ENCODE results near the gene PPY.
"Not testable (repeated sequence)": the region's sequence is repeated elsewhere in the genome, so short reads cannot be mapped to it uniquely, and the experiment has no call there.

Gene PPY

GRCh38 chr17:43901861-43902589 is 40.3 kb downstream of the PPY start:
- DNase-seq: no peak

DNA sequence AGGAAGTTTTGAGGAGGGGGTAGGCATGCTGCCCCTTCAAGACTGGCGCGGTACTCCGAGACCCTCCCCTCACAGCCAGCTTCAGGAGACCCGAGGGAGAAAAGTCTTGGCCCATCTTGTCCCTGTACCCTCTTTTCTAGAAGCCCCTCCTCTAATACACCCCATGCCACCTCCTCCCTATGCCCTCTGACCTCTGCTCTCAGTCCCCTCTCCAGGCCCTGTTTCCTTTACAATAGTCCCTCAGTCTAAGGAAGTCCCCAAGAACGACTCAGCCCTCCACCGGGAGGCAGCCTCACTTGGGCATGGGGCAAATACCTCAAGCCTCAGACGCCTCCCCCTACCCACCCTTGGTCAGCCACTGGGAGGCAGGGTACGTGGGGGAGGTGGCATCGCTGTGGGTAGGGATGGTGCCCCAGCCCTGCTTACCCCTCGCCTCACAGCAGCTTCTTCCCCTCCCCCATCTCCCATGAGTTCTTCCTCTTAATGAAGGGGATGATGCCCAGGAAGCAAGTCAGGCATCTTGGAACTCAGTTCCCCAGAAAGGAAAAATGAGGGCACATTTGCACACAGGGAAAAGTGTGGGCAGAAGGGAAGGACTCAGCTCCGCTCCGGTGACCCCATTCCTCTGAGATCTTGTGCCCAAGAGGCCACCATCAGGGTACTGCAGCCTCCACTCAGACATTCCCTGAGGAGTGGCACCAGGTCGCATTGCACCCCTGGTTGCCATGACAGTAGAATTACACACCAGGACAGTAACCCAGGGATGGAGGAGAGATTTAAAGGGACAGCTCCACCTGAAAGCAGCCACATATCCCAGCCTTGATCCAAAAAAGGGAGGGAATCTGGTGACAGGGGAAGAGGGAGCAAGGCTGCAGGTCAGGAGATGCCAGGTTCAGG is 41.2 kb downstream of the PPY start:
- no peak for DNase-seq

GRCh38 chr17:43900183-43900857 is 42.0 kb downstream of the PPY start:
- peak; percentile 85 for DNase-seq

GRCh38 chr17:43898446-43898845 is 43.8 kb downstream of the PPY start:
- DNase-seq: no peak

DNA sequence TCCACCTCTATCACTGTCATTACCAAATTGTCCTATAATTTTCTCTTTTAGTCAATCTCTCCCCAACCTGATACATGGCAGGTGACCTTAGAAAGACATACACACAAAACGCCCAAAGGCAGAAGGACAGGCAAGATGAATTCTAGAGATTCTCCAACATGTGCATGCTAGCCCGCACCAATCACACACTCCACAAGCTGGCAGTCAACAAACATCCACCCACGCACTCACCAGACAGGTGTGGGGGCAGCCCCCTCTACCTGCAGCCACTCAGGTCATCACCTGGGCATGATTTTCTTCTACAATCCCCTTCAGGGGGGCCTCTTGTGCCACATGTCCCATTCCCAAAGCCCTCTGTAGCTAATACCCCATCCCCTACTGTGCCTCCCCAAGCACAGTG is 44.4 kb downstream of the PPY start:
- no peak for DNase-seq

DNA sequence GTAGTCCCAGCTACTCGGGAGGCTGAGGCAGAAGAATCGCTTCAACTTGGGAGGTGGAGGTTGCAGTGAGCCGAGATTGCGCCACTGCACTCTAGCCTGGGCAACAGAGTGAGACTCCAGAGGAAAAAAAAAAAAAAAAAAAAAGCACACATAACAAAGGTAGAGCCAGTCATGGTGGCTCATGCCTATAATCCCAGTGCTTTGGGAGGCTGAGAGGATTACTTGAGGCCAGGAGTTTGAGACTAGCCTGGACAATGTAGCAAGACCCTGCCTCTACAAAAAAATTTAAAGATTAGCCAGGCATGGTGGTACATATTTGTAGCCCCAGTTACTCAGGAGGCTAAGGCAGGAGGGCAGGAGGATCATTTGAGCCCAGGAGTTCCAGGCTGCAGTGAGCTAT is 47.8 kb downstream of the PPY start:
- DNase-seq: not testable (repeated sequence)

GRCh38 chr17:43892647-43892952 is 49.7 kb downstream of the PPY start:
- no peak for DNase-seq

- no peak for DNase-seq
Observed at GRCh38 chr17:43891851-43892646, 50.2 kb downstream of the PPY start.
